Activated CD4-positive, alpha-beta T cell treated with anti-CD3 and anti-CD28 coated beads for 4 hours (primary cell): ENCODE data around the gene ACAA2.

Source experiments
- DNase-seq, 2 donors: peaks; one replicate each; pipeline ENCODE4 v3.0.0-alpha.2; 2020

Gene ACAA2

GRCh38 chr18:49813319-49814146 lies at the start of gene ACAA2:
ACAA2 (minus strand) TSS chr18:49813533; CDS start chr18:49813484, 49 bp downstream.
- DNase-seq: peak; percentile 73 to 79

GRCh38 chr18:49862656-49863385 lies 49.5 kb upstream of the ACAA2 start:
- DNase-seq: no peak

GRCh38 chr18:49861659-49862058 lies 48.3 kb upstream of the ACAA2 start:
- DNase-seq: no peak

GRCh38 chr18:49859725-49860124 lies 46.4 kb upstream of the ACAA2 start:
- DNase-seq: no peak

GRCh38 chr18:49859021-49859359 lies 45.7 kb upstream of the ACAA2 start:
- no peak for DNase-seq

- peak; percentile 33 to 47 for DNase-seq
Measured at GRCh38 chr18:49858309-49859020, 45.1 kb upstream of the ACAA2 start.

GRCh38 chr18:49857708-49858107 lies 44.4 kb upstream of the ACAA2 start:
- DNase-seq: no peak

- DNase-seq: no peak
Measured at GRCh38 chr18:49856496-49856895, 43.2 kb upstream of the ACAA2 start.

- no peak for DNase-seq
Measured at GRCh38 chr18:49855711-49856415, 42.5 kb upstream of the ACAA2 start.

- no peak for DNase-seq
Measured at GRCh38 chr18:49854681-49855080, 41.3 kb upstream of the ACAA2 start.

GRCh38 chr18:49853436-49853835 lies 40.1 kb upstream of the ACAA2 start:
- no peak for DNase-seq

GRCh38 chr18:49853011-49853410 lies 39.7 kb upstream of the ACAA2 start:
- no peak for DNase-seq

- DNase-seq: no peak
Measured at GRCh38 chr18:49851624-49852023, 38.3 kb upstream of the ACAA2 start.

GRCh38 chr18:49850636-49851035 lies 37.3 kb upstream of the ACAA2 start:
- DNase-seq: no peak

GRCh38 chr18:49849331-49850217 lies 36.2 kb upstream of the ACAA2 start:
- no peak for DNase-seq

- no peak for DNase-seq
Measured at GRCh38 chr18:49848115-49848514, 34.8 kb upstream of the ACAA2 start.

GRCh38 chr18:49847524-49847923 lies 34.2 kb upstream of the ACAA2 start:
- DNase-seq: no peak

GRCh38 chr18:49846718-49847470 lies 33.6 kb upstream of the ACAA2 start:
- no peak for DNase-seq

GRCh38 chr18:49846361-49846662 lies 33.0 kb upstream of the ACAA2 start:
- no peak for DNase-seq

GRCh38 chr18:49845629-49846360 lies 32.5 kb upstream of the ACAA2 start:
- no peak for DNase-seq

- no peak for DNase-seq
Measured at GRCh38 chr18:49844903-49845302, 31.6 kb upstream of the ACAA2 start.
